ENCODE data around the gene MSN.

Gene MSN

DNA sequence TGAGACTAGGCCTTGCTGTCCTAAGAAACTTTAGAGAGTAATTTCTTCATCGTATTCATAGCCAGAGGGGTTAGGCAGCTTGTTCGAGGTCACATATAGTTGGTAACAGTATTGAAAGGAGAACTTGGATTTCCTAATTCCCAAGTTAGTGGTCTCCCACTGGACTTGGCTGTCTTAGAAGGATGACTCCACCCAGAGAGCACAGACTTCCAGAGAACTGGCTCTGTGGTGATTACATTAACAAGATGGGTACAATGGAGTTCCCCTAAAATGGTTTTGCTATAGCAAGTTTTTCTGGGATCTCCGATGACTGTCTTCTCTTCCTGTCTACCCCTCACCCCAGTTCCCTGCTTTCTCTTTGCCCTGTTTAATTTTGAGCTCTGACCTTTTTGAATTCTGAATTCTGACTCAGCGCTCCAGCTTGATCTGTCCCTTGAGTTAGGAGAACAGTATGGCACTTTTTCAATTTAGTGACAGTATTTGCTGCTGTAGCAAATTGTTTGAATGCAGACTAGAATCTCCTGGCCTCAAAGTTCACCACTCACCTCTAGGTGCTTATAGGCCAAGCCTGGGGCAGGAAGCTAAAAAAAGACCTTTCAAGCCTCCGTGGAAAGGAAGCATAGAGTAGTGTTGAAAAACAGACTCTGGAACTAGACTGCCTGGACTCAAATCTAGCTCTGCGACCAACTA, 6.9 kb downstream of the MSN start:
- no peak for DNase-seq

DNA sequence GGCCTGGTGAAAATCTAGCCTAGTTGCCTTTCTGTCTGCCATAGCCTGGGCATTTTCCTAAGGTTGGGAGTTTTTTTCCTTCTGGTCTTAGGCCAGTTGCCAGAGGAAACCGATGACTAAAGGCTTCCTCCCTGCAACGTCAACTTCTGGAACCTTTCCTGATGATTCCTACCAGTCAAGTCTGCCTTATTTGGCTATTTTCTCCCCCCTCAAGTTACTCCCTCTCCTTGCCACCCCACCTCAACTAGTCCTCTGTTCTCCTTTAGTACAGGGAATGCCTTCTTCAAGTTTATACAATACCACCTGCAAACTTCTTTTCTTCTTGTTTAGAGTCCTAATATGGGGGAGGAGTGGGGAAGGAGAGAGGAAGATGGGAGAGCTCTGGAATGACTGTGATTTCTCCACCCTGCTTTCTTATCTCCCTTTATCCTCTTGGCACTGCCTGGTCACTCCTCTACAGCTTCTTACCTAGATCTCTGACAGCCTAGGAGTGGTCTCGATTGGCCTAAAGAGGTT, 10.6 kb downstream of the MSN start:
- no peak for DNase-seq

DNA sequence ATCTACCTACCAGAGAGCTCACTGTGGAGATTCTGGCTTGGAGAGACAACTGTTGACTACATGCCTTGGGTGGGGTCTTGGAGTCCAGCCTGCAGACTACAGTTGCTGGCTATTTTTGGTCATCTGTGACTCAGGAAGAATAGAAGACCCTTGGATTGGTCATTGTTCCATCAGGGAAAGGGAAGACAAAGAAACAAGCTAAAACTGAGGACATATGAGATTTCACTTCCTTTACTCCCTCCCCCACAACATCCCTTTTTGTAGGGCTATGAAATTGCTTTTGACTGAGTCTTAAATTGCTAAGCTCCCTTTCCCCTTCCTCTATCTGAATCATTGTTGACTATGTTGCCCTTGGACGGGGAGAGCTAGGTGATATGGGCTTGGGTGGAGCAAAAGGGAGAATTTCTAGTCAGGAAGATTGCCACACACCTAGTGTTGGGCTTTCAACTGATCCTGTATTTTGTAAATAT, 11.7 kb downstream of the MSN start:
- DNase-seq, result no peak

DNA sequence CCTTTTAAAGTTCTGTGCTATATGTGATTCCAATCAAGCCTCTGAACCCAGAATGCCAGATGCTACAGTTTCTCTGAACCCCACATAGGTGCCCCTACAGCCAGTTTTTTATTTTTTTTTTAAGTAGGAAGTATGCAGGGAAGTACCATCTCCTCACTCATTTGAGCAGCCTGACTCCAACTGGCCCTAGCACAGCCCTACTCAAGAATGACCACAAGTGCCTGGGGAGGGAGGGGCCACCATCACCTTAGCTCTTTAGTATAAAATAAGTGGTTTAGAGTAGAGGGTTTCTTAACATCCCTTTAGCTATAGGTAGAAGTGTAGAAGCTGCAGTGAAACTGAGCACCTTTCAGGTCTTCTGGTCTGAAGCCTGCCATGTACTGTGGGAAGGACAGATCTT, 14.4 kb downstream of the MSN start:
- DNase-seq, result no peak

DNA sequence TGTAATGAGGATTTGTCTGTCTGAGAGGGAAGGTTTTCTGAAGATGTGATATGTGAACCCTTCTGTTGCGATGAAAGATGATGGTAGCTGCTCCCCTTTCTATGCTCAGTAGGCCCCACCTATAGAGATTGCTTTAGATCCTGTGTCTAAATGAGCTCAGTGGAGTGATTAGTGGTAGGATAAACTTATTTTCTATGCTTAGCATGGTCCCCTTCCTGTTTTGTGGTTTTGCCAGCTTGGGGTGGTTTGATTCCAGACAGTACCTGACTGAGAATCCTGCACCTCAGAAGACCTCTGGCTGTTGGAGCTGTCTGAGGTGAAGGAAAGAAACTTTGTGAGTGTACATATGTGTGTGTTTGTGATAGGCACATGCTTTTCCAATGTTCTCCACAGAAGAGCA, 17.7 kb downstream of the MSN start:
- no peak for DNase-seq

DNA sequence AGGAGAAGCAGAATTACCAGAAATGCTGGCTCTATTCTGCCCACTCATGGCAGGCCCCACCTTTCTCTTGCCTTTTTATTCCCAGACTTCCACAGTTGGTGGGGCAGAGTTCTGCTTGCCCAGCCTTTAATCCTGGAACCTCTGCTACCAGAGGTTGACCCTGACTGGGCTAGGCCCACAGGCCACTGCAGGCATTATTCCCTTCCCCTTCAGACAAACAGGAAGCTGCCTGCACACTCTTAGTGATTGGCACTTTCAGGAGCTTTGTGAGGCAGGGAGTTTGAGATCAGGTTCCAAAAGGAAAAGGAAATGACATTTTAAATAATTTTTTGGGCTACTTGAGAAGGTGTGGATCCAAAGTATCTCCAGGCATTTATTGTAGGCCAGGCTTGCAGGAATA, 18.8 kb downstream of the MSN start:
- DNase-seq, result no peak

DNA sequence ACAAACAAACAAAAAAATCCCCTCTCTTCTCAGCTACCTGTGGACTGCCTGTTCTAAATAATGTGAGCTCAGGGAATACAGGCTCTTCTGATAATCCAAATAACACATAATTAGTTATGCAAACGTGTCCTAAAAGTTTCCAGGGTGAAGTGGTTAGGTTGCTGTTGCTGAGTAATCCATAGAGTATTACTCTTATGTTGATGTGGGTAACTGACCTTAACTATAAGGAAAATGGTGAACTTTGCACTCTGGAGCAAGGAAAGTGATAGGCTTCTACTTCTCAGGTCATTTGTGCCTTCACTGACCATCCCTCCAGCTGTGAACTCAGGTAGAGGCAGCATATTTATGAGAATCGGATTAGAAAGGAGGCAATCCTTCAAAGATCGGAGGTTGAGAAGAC, 19.9 kb downstream of the MSN start:
- no peak for DNase-seq

DNA sequence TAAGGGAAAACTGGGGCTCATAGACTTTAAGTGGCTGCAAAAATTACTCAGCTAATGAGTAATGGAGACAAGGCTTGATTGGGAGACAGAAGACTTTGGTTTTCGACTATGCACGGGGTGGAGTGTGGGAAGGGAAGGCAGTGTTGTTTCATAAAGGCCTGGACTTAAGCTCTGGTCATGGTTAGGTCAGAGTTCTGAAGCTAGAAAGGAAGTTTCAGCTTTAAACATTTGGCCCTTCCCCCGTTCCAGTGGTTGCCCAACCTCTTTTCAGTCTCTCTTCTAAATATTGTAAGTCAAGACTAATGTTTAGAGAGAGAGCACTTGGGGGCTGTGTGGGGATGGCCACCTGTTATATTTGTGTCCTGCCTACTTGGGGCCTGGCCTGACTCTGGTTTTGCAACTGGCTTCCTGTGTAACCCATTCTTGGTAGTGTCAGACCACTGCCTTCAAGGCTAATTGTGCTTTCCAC, 21.0 kb downstream of the MSN start:
- no peak for DNase-seq

DNA sequence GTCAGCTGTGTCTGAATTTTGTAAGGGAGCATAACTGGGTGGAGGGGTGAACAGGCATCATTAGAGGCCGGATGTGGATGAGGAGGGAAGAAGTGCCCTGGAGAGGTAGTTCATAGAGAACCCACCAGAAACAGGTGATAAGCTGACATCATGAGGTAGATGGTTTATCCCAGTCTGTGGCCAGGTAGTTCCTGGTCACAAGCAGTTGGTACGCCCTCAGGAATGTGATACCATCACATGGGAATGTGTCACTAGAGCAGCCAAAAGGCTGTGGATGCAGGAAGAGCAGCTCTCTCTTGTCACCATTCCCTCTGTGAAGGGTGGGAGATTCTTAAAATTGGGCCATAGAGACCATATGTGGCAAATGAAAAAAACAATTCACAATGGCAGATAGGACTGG, 21.9 kb downstream of the MSN start:
- DNase-seq, result no peak

DNA sequence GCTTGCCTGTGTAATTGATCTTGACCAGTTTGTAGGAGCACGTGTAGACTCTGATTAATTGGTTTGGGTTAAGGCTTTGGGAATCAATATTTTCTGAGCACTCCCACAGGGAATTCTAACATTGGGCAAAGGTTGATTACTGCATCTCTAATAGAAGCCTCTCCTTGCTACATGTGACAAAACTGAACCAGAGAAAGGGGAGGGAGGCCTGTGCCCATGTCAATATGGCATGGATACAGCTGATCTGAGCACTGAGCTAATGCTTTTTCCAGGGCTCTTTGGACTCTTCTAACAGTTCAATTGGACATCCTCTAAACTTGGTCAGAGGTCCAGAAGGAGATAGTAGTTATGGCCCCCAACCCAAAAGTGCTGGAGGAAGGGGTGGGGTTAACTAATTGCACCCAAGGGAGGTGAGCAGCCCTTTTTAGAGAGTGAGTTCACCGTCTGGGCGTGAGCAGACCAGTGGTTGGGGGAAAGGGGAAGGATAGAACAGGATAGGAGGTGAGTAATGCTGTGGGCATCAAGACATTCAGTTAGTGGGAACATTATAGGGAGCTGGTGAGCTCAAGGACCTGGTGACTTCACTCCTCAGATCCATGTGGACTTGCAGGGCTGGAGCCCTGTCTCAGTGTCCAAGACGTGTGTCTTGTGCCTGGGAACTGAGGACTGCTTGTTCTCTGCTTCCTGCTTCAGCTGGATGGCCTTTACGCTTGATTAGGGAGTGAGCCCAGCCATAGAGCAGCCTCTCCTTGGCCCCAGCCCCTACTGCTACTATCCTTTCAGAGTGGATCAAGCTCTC, 22.8 kb downstream of the MSN start:
- no peak for DNase-seq

DNA sequence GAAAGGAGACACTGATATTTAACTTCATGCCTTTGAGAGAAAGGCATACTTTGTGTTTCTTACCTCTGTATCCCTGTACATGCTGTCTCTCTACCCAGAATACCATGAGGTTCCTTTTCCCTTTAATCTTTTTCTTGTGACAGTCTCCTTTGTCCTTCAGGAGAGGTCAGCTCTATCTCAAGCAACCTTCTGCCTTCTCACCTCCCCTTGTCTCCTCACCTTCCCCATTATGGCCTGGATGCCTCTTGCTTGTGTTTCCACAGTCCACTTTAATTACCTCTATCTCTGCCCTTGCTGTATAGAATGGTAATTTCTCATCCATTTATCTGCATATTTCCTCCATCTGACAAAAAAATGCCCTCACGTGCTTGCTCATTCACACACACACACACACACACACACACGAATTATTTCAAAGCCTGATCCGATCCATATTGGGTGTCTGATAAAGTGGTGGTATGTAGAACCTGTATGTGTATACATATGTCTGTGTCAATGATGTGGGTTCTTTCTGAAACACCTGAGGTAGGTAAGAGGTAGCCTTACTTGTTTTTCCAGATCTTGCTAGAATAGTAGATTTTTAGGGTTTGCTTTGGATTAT, 28.5 kb downstream of the MSN start:
- no peak for DNase-seq

DNA sequence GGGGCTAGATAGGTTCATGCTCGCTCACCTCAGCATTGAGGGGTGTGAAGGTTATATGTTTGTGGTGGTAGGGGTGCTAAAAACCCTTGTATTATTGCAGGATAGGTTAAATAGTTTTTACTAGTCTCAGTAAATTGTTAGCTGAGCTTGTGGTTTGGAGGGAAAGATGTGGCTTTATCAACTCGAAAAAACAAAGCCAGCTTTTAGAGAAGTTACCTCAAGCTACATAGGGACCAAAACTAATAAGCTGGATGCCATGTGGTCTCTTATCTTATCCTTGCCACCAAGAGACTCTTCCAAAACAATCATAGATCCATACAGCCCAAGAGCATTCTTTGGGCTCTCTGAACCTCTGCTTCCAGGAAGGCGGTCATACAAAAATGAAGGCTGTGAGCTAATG, 29.2 kb downstream of the MSN start:
- no peak for DNase-seq

DNA sequence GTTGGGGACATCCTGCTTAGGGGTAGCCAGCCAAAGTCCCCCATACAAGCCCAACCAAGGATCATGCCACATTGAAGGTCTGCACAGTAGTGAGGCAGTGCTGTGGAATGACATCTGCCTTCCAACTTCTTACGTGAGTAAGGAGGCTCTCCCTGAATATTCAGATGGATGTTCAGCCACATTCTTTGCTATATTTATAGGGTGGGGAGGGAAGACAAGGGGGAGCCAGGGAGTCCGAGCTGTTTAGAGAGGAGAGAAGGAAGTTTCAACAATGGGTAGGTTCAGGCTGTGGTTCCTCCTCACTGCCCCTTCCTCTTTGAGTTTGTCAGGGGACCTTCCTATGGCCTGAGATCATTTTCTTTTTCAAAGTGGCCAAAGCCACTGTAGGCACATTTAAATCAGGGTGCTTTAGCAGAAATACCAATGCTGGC, 29.8 kb downstream of the MSN start:
- no peak for DNase-seq

DNA sequence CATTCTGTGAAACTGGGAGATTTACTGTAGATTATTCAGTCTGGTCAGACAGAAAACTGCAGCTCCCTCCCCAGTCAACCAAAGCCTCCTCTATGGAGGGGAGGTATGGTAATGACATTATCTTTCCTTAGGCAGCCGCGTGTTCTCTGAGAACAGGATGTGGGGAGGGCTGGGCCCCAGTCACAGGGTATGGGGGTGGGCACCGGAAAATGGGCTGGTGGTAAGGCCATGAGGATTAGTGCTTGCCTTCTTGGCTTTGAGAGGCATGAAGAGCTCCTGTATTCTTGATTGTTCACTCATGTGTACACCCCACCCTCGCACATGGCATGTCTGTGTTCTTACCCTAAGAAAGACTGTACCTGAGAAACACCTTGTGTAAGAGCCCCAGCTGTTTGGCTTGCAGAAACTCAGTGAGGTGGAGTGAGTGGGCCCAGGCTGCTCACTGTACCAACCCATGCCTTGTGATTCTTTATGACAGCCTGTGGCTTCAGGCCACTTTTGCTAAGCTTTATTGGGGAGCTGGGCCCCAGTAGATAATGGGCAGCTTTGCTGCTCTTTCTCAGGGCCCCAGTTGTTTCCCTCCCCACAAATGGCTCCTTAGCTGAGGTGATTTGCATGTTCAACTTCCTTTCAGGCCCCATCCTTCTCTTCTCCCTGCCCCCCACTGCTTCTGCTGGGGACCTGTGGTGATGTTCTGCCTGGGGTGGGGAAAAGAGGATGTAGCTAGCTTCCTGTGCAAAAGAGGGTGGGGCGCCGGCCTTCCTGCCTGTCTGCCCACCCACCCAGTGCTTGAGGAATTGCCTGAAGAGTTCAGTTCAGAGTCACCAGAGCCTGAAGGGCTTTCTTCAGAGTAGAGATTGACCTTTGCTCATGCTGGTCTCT, 30.7 kb downstream of the MSN start:
- no peak for DNase-seq

DNA sequence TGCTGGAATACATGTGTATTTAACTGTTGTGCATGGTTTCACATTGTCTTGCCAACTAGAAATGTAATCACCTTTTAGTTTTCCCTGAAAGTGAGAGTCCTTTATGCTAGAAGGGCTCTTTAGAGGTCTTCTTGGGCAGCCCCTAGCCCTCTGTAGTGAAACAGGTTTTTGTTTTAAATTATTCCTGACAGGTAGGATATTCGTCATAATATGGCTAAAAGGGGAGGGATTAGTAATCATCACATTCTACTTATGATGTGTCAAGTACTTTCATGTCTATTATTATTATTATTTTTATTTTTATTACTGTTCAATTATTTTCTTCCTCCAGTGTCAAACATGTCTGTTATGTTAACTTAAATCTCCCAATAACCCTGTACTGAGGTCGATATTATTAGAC, 35.5 kb downstream of the MSN start:
- no peak for DNase-seq

DNA sequence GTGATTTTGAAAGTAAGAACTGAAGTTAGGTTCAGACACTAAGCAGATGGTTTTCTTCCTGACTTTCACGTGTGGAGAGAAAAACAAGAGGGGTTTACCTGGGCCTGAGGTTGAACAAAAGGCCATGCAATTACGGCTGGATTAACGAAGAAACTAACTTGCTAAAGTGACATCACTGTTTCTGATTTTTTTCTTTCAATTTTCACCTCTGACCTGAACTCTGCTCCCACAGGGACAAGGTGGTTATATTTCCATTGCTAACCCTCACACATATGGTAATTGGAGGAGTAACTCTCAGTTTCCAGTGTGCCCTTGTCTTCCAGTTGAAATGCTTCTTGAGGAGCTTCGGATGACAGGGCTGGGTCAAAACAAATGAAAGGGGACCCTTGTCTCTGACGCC, 38.0 kb downstream of the MSN start:
- no peak for DNase-seq

DNA sequence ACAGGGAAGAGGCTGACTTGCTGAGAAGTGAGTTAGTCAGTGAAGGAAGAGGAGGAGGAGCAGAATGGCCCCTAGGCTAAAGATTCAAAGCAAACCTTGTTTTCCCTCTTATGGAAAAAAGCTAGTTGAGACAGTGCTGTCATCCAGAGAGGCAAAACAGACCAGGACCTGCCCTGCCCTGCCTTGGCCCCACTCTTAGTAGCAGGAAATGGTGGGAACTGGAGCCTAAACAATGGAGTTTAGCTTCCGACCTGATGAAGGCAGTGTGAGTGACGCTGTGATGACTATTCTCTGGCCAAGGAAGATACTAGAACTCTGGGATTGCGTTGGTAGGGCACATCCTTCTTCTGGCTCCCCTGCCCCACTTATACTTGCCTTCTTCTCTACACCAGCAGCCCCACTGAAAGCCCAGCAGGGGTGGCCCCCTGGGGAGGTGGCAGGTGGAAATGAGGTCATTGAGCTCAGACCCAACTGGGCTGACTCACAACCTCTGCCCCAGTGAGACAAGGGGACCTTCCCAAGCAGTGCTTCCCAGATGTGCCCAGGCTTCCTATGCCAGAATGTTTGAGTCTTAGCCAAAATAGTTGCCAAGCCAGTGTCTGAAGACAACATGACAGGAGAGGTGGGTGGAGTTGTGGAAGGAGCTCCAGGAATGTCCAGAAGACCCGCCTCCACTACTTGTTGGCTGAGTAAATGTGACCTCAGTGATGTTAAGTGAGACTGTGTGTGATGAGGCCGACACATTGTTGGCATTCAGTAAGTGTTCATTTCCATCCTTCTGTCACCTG, 38.8 kb downstream of the MSN start:
- DNase-seq, result no peak

DNA sequence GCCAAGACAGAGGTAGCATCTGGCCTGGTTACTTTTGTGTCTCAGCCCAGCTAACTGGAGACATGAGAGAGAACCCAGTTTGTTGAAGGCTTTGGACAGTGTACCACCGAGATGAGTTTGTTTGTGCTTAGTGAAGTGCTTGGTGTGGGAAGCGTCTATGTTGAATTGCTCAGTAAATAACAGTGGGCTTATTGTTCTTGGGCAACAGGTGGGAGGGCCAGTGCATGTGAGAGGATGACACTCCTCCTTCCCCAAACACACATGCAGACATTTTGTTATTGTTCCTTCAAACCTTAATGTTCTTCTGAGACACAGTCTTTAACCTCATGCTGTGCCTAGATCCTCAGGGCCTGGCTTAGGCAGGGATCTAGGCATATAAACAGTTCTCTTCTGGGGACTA, 39.7 kb downstream of the MSN start:
- no peak for DNase-seq

DNA sequence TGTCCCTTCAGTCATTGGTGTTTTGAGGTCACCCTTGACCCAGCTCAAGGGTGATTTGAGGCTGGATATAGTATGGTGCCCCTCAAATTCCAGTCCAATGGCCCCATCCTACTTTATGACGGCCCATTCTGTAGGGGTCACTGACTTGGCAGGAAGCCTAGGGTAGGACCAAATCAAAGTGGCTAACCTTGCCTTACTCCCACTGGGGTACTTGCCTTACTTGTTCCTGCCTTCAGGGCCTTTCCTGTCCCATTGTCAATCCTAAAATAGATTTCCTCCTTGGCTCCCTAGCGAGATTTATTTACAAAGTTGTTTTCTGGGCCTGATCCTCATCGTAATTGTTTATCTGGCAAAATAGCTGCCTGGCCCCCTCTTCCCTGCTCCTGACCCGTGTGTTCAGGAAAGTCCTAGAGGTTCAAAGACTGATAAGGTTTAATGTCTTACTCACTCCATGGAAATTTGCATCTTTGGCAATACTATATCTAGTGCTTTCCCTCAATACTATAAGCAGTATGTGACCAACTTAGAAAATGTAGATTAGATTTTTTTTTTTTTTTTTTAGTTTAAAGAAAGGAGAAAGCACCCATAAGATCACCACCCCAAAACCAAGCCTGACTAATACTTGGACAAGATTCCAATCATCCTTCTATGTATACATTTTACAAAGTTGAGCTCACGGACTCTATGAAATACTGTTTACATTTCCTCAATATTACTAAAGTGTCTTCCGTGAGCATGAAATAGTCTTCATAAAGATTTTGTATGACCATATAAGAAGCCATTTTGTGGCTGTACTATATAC, 44.8 kb downstream of the MSN start:
- DNase-seq, result no peak

DNA sequence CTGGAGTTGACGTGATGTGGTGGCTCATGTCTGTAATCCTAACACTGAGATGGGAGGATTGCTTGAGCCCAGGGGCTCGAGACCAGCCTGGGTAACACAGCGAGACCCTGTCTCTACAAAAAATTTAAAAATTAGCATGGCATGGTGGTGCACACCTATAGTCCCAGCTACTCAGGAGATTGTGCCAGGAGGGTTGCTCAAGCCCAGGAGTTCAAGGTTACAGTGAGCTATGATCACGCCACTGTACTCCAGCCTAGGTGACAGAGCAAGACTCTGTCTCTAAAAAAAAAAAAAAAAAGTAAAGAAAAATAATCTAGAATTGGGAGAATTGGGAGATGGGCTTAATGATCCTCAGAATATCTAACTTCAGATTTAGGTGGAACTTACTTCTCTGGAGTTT, 51.1 kb downstream of the MSN start:
- no peak for DNase-seq

DNA sequence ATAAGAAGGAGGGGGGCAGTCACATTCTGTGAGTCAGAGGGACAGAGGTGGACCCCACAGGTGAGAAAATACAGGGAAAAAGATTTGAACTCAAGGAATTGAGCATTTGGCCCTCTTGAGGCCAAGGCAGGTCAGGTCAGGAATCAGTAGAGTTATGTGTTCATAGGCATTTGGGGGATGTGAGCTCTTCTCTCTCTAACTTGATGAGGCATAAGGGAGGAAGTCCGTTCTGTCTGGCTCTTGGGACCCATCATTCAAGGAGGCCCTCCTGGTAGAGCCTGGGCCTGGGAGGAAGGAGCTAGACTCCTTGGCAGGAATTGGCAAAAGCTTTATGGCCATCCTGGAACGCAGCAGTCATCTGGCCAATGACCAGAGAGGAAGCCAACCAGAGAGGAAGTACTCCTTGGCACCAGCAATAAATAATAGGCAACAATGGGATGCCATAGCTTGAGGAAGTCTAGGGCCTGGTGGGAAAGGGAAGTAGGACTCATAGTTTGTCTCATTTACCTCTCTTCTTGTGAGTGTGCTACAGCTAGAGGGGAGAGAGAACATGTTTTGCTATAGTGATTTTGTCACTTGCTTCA, 53.0 kb downstream of the MSN start:
- no peak for DNase-seq

Data from NCI-H187 (cell line).